B cell (primary cell): ENCODE results near the gene TRAF3. TPM values are rescaled to one million over a fixed set of nuclear protein-coding genes. Genes with fewer than 3 reads are reported as not detected.
A peak's percentile ranks its signal among the peaks of the same experiment; 100 is the strongest.
"Not testable (repeated sequence)": the region's sequence is repeated elsewhere in the genome, so short reads cannot be mapped to it uniquely, and the experiment has no call there.

ENCODE experiments used
- ATAC-seq: fragments of 200-7000 bp; cut with Tn5 transposase; one replicate; pipeline ENCODE4 v1.10.0; 2021; ENCODE audit warnings: low read depth, mild to moderate bottlenecking, moderate number of reproducible peaks, moderate library complexity
- CTCF ChIA-PET: fragments of 350-600 bp; sonication (Branson Sonifier 250); formaldehyde crosslinking; loops from one replicate; lab custom pipeline; 2021; ENCODE audit warnings: antibody characterized with exemption, inconsistent platforms; lab: Charles Lee
- POLR2A ChIA-PET: fragments of 350-600 bp; sonication (Branson Sonifier 250); formaldehyde crosslinking; loops from one replicate; lab custom pipeline; 2021; ENCODE audit warnings: antibody characterized with exemption; lab: Charles Lee
- DNase-seq: peaks from one replicate; pipeline ENCODE4 v3.0.0; 2013
- H2AFZ ChIP-seq: 2 replicates; pipeline ENCODE4 v1.6.1; 2012; ENCODE audit warnings: mild to moderate bottlenecking, low read depth, low read length; ENCODE audit not compliant: insufficient read depth, poor library complexity, severe bottlenecking
- H3K27ac ChIP-seq, 2 donors: 1 replicate in 1 of 2; 2 replicates in 1 of 2; pipeline ENCODE4 v1.5.1; 2012 to 2013; ENCODE audit warnings: low read length in 2 of 2, mild to moderate bottlenecking in 2 of 2, moderate library complexity in 1 of 2
- H3K27me3 ChIP-seq, 4 experiments: fragments of 200-600 bp in 1 of 4; sonication (generic) in 1 of 4; replicated peaks in 1 of 4; 1 replicate in 2 of 4; 2 replicates in 2 of 4; pipeline versions ENCODE4 v1.6.1 to v1.7.0; 2013 to 2016; ENCODE audit warnings: low read length in 3 of 4, mild to moderate bottlenecking in 2 of 4, mixed read lengths in 1 of 4, moderate library complexity in 1 of 4; ENCODE audit not compliant: insufficient read depth in 4 of 4, control insufficient read depth in 3 of 4; ENCODE audit errors: control extremely low read depth in 1 of 4
- H3K36me3 ChIP-seq, 2 experiments: replicated peaks in 1 of 2; 1 replicate in 1 of 2; 2 replicates in 1 of 2; pipeline versions ENCODE4 v1.6.1 to v1.7.1; 2013; ENCODE audit warnings: low read length in 1 of 2; ENCODE audit not compliant: insufficient read depth in 2 of 2, control insufficient read depth in 1 of 2; ENCODE audit errors: control extremely low read depth in 1 of 2, extremely low read depth in 1 of 2
- H3K4me1 ChIP-seq, 2 donors: fragments of 200-600 bp in 1 of 2; sonication (generic) in 1 of 2; 1 replicate in 1 of 2; 2 replicates in 1 of 2; pipeline versions ENCODE4 v1.5.1 to v1.6.1; 2013 to 2017; ENCODE audit warnings: low read length in 2 of 2; ENCODE audit not compliant: control insufficient read depth in 2 of 2, insufficient read depth in 2 of 2
- H3K4me2 ChIP-seq: replicated peaks from 2 replicates; pipeline ENCODE3; 2012; ENCODE audit warnings: mild to moderate bottlenecking, low read depth, low read length; ENCODE audit not compliant: poor library complexity, severe bottlenecking
- H3K4me3 ChIP-seq, 5 experiments: fragments of 200-600 bp in 1 of 5; sonication (generic) in 1 of 5; 1 replicate in 3 of 5; 2 replicates in 2 of 5; pipeline versions ENCODE4 v1.5.1 to v1.7.0; 2011 to 2016; ENCODE audit warnings: low read length in 4 of 5, mild to moderate bottlenecking in 4 of 5, low read depth in 2 of 5, control low read depth in 1 of 5, moderate library complexity in 1 of 5; ENCODE audit not compliant: insufficient read depth in 1 of 5; ENCODE audit errors: control extremely low read depth in 1 of 5, extremely low read depth in 1 of 5
- H3K79me2 ChIP-seq: fragments of 200-600 bp; sonication (generic); one replicate; pipeline ENCODE4 v1.6.0; 2016; ENCODE audit warnings: low read length; ENCODE audit not compliant: control insufficient read depth, insufficient read depth
- H3K9ac ChIP-seq: fragments of 200-600 bp; sonication (generic); 2 replicates; pipeline ENCODE4 v1.6.1; 2017; ENCODE audit warnings: mild to moderate bottlenecking, low read length, moderate library complexity
- H3K9me3 ChIP-seq, 3 donors: one replicate each; pipeline versions ENCODE4 v1.6.1 to v1.7.1; 2013; ENCODE audit warnings: low read length in 2 of 3; ENCODE audit not compliant: control insufficient read depth in 2 of 3, insufficient read depth in 1 of 3; ENCODE audit errors: control extremely low read depth in 1 of 3
- H4K20me1 ChIP-seq: 2 replicates; pipeline ENCODE4 v1.6.0; 2012; ENCODE audit warnings: mild to moderate bottlenecking, low read length; ENCODE audit not compliant: insufficient read depth, control insufficient read depth, poor library complexity, severe bottlenecking
- H3K27ac Mint-ChIP-seq: one replicate; pipeline ENCODE4 v1.8.0; 2021; ENCODE audit warnings: mixed read lengths
- H3K27me3 Mint-ChIP-seq: one replicate; pipeline ENCODE4 v1.8.0; 2021; ENCODE audit warnings: mixed read lengths
- H3K4me1 Mint-ChIP-seq: one replicate; pipeline ENCODE4 v1.8.0; 2021; ENCODE audit warnings: mixed read lengths
- H3K4me3 Mint-ChIP-seq: one replicate; pipeline ENCODE4 v1.8.0; 2021; ENCODE audit warnings: mixed read lengths
- H3K9me3 Mint-ChIP-seq: one replicate; pipeline ENCODE4 v1.8.0; 2022; ENCODE audit warnings: mixed read lengths; ENCODE audit not compliant: insufficient read depth
- CTCF ChIP-seq: fragments of 200-600 bp; IDR thresholded peaks from one replicate; pipeline ENCODE4 v1.8.0; 2022; ENCODE audit warnings: antibody characterized with exemption, mild to moderate bottlenecking
- EZH2 ChIP-seq: IDR thresholded peaks from 2 replicates; pipeline ENCODE4 v1.6.1; 2012; ENCODE audit warnings: borderline replicate concordance, low read depth, mild to moderate bottlenecking, moderate library complexity, low read length; ENCODE audit not compliant: insufficient read depth, poor library complexity, severe bottlenecking
- WGBS: methylation state at CpG from one replicate; pipeline ENCODE4 v1.1.5; 2013; ENCODE audit warnings: missing lambda C conversion rate; ENCODE audit not compliant: insufficient coverage; 5-methylcytosine and 5-hydroxymethylcytosine counted together
- intact Hi-C: fragments of 100-400 bp; cut with micrococcal nuclease; formaldehyde crosslinking; loops from one replicate; pipeline ENCODE4 v1.10.0; 2022
- polyA plus RNA-seq: library from polyadenylated mRNA; depleted of rRNA; stranded (reverse); fragments of >200 nt; gene quantifications from 2 replicates; pipeline ENCODE4 v1.2.3, GENCODE V29; 2012
- total RNA-seq, 2 donors: library from RNA; stranded (reverse); fragments of 120-200 nt in 1 of 2; gene quantifications; 1 replicate in 1 of 2; 2 replicates in 1 of 2; pipeline versions ENCODE4 v1.2.3 to v1.2.4, GENCODE V29; 2013 to 2022

TRAF3 gene
- total and polyA plus RNA-seq, 2 donors (not counting 1 experiment from before 2014, with no cell fraction given): 42.8 to 89.8 TPM

GRCh38 chr14:102821252-102821651, 44.0 kb downstream of the TRAF3 start:
- Mint-ChIP-seq H3K27ac (no peak overlapping the region), H3K27me3 (no peaks in the 10 kb centered on the region), H3K9me3 (no peaks in the 10 kb centered on the region), H3K4me1 (peaks cover 84% of the 10 kb centered on the region), H3K4me3 (peak overlapping the region; percentile 52)
- Histone ChIP-seq H3K27ac (no peak overlapping the region), H2AFZ (no peak overlapping the region), H4K20me1 (peaks cover 92% of the 10 kb centered on the region), H3K36me3 (peaks cover 0 to 20% of the 10 kb centered on the region in 2 experiments), H3K4me3 (no peak overlapping the region), H3K9me3 (no peaks in the 10 kb centered on the region), H3K9ac (no peak overlapping the region), H3K4me1 (peaks cover 50 to 67% of the 10 kb centered on the region in 2 donors), H3K27me3 (no peaks in the 10 kb centered on the region), H3K4me2 (peak overlapping the region; percentile 13), H3K79me2 (peaks cover 99% of the 10 kb centered on the region)
- no CpG with 5 or more reads among the region's 5 CpGs for WGBS
- POLR2A ChIA-PET: no interaction called here
- TF ChIP-seq CTCF: no peak
- no peak for TF ChIP-seq EZH2
- ATAC-seq (no peak), DNase-seq (no peak)
- CTCF ChIA-PET: no interaction called here
- intact Hi-C loops: no loop called here

GRCh38 chr14:102822311-102822863, 45.1 kb downstream of the TRAF3 start:
- H3K4me1 ChIP-seq: peaks cover 50 to 63% of the 10 kb centered on the region in 2 donors
- H3K27ac Mint-ChIP-seq: no peak overlapping the region
- H3K4me2 ChIP-seq: no peak overlapping the region
- no peak overlapping the region for H3K4me3 Mint-ChIP-seq
- no peak overlapping the region for H3K9ac ChIP-seq
- intact Hi-C loops: no loop called here
- POLR2A ChIA-PET: interaction anchor here (0.6 kb wide), 2 partner anchors 49 to 266 kb away, joined by 3 to 4 read pairs; no protein-coding TSS in a partner anchor
- no peak overlapping the region for H3K27ac ChIP-seq
- ATAC-seq: no peak
- H2AFZ ChIP-seq: no peak overlapping the region
- CTCF ChIA-PET: interaction anchor here (0.6 to 0.7 kb wide), 2 partner anchors 16 to 296 kb away, joined by 3 read pairs; no protein-coding TSS in a partner anchor
- no peaks in the 10 kb centered on the region for H3K27me3 ChIP-seq
- no peak overlapping the region for H3K4me3 ChIP-seq
- no peak for DNase-seq
- peaks cover 0 to 22% of the 10 kb centered on the region in 2 experiments for H3K36me3 ChIP-seq
- no peaks in the 10 kb centered on the region for H3K9me3 Mint-ChIP-seq
- H4K20me1 ChIP-seq: peaks cover 93% of the 10 kb centered on the region
- H3K4me1 Mint-ChIP-seq: peaks cover 81% of the 10 kb centered on the region
- whole genome bisulfite sequencing: 40% methylated on average over 1 of the region's 10 CpGs
- H3K27me3 Mint-ChIP-seq: no peaks in the 10 kb centered on the region
- TF ChIP-seq EZH2: no peak
- no peak for TF ChIP-seq CTCF
- H3K9me3 ChIP-seq: no peaks in the 10 kb centered on the region
- peaks cover 99% of the 10 kb centered on the region for H3K79me2 ChIP-seq

- H3K4me3 Mint-ChIP-seq, CTCF ChIA-PET, H2AFZ ChIP-seq, DNase-seq, H3K27ac ChIP-seq, H3K27ac Mint-ChIP-seq, POLR2A ChIA-PET, H3K9me3 Mint-ChIP-seq, ATAC-seq, H3K4me3 ChIP-seq, H3K4me2 ChIP-seq, H3K27me3 Mint-ChIP-seq, H3K27me3 ChIP-seq, H3K9me3 ChIP-seq, H3K9ac ChIP-seq, intact Hi-C loops: not testable (repeated sequence)
- Histone ChIP-seq H3K79me2 (peaks cover 99% of the 10 kb centered on the region), H3K4me1 (peaks cover 48 to 58% of the 10 kb centered on the region in 2 donors), H4K20me1 (peaks cover 93% of the 10 kb centered on the region), H3K36me3 (peaks cover 0 to 22% of the 10 kb centered on the region in 2 experiments)
- WGBS: 100% methylated on average over 1 of the region's 6 CpGs
- peaks cover 81% of the 10 kb centered on the region for H3K4me1 Mint-ChIP-seq
Measured at GRCh38 chr14:102822887-102823286, 45.6 kb downstream of the TRAF3 start.
